ENCODE data around the gene SMARCC1.
"Not testable (repeated sequence)": the region's sequence is repeated elsewhere in the genome, so short reads cannot be mapped to it uniquely, and the experiment has no call there.

Gene SMARCC1

DNA sequence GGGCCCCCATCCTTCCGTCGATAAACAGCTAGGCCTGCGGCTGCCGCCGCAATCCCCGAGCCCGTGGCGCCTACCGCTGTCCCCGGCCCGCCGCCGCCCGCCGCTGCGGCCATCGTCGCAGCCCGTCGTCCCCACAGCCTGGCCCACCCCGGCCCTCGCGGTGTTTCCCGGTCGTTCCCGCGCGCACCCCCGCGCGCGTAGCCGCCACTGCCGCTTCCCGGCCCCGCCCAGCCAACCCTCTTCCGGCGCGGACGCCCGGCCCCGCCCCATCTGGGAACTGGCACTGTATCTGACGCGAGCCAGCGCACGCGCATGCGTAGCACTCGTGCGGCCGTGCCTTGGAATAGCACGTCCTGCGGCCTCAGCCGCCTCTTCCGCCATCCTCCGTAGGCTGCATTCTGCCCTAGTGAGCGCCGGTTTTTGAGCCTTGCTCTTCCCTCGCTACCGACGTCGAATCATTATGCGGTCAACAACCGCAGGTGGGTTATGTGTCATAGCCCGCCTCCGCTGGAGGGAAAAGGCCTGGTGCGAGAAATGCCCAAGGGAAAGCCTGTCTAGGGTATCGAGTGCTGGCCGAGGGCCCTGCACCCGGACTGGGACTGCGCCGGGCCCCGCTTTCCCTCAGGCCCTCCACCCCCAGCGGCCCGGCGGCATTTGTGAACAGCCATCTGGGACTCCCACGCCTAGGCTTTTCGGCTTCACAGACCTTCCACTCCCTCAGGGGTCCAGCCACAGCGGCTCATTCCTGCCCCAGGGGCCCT lies at the start of gene SMARCC1:
Gene SMARCC1 (minus strand): TSS at position 209 of the 761 bp plus-strand sequence. CDS start 96 bp downstream, at position 113.
- DNase-seq, result peak; percentile 98

- DNase-seq, result not testable (repeated sequence)
These were observed 47.8 kb upstream of the SMARCC1 start for GRCh38 chr3:47829482-47829881.

GRCh38 chr3:47825590-47825989 lies 43.9 kb upstream of the SMARCC1 start:
- DNase-seq, result no peak

DNA sequence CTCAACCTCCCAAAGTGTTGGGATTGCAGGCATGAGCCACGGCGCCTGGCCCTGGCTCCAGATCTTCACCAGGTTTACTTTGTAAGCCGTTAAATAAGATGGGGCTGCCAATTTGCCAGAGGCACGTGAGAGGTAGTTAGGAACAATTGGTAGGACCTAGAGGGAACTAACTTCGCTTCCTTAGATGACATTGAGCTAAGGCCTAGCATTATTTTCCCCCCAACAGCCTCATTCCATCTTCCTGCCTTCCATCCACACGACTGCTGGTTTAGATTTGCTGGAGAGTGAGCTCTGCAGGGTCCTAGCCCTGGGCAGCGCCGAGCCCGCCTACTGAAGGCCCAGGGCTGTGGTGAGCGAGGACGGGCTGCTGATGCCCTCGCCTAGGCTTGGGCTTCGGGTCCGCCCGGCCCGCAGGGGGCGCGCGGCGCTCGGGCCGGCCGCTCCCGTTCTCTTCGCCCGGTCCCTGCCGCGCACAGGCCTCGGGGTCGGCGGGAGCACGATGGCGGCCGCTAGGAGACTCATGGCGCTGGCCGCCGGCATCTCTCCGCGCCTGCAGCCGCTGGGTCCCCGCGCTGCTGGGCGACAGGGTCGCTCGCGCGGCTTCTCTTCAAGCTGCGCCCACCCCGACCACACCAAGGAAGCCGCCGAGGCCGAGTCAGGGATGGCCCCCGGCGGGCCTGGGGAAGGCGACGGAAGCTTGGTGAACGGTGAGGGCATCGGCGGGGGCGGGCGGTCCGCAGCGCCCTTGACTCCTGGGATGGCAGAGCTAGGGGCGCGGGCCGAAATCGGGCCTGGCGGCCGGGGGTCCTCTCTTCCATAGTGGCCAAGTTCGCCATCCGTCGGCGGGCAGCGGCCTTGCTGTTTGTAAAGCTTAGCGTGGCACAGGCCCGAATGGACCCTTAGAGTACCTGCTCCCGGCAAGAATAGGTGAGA lies 43.1 kb upstream of the SMARCC1 start:
- DNase-seq, result peak; percentile 88 to 94

- no peak for DNase-seq
These were observed 35.9 kb upstream of the SMARCC1 start for GRCh38 chr3:47817609-47818008.

- no peak for DNase-seq
These were observed 32.0 kb upstream of the SMARCC1 start for GRCh38 chr3:47813551-47814177.

- DNase-seq, result no peak
These were observed 22.9 kb upstream of the SMARCC1 start for GRCh38 chr3:47804577-47804976.

DNA sequence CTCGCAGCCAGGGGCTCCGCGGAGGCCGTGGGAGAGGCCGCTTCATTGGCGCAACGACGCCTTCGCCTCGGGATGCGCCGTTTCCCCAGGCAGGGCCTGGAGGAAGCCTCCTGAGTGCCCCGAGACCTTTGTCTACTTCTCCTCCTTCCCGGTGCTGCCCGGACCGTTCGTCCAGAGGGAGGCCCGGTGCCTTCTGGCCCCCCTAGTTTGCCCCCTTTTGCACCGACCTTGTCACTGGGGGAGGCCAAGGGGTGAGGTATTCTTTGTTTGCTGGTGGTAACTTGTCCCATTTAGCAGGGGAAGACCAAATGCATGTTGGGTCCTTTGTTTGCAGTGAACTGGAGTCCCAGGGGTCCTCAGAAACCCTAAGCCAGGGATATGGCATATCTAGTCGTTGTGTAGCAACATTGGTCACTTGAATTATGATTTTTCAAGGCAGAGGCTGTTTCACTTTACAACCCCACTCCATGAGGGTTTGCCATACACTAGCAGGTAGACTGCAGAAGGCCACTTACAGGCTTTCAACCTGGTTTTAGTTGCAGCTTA lies 21.9 kb upstream of the SMARCC1 start:
- DNase-seq, result peak in 1 of 2 experiments; percentile 10

- DNase-seq, result peak; percentile 89 to 91
These were observed 21.2 kb upstream of the SMARCC1 start, which contains the start of gene DHX30 for GRCh38 chr3:47802734-47803479. Gene DHX30, plus strand, starts transcription at chr3:47803138. Its CDS starts 7,546 bp downstream, at chr3:47810684.

- DNase-seq, result peak in 1 of 2 experiments; percentile 29
These were observed 18.0 kb upstream of the SMARCC1 start for GRCh38 chr3:47799733-47800132.

GRCh38 chr3:47794544-47794943 lies 12.9 kb upstream of the SMARCC1 start:
- no peak for DNase-seq

- DNase-seq, result no peak
These were observed 11.0 kb upstream of the SMARCC1 start for GRCh38 chr3:47792699-47793098.

DNA sequence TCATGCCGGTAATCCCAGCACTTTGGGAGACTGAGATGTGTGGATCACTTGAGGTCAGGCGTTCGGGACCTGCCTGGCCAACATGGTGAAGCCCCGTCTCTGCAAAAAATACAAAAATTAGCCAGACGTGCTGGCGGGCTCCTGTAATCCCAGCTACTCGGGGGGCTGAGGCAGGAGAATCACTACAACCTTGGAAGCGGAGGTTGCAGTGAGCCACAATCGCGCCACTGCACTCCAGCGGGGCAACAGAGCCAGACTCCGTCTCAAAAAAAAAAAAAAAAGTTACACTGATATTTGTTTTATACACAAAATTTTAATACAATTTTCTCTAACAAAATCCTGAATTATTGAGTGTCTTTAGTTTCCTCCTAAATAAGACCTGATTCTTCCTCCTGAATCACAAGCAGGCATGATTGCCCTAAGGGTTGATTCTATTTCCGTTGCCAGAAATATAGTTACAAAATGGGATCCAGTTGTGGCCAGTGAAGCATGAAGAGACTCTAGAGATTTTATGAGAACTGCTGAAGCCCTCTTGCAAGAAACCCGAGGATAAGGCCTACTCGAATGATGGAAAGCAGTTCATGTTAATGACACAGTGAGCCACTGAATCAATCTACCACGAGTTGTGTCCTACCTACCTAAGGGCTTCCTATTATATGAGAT lies 9.6 kb upstream of the SMARCC1 start:
- no peak for DNase-seq

GRCh38 chr3:47783673-47784072 lies 2.0 kb upstream of the SMARCC1 start:
- no peak for DNase-seq

- peak; percentile 7 to 10 for DNase-seq
These were observed 984 bp upstream of the SMARCC1 start for GRCh38 chr3:47782446-47783308.

DNA sequence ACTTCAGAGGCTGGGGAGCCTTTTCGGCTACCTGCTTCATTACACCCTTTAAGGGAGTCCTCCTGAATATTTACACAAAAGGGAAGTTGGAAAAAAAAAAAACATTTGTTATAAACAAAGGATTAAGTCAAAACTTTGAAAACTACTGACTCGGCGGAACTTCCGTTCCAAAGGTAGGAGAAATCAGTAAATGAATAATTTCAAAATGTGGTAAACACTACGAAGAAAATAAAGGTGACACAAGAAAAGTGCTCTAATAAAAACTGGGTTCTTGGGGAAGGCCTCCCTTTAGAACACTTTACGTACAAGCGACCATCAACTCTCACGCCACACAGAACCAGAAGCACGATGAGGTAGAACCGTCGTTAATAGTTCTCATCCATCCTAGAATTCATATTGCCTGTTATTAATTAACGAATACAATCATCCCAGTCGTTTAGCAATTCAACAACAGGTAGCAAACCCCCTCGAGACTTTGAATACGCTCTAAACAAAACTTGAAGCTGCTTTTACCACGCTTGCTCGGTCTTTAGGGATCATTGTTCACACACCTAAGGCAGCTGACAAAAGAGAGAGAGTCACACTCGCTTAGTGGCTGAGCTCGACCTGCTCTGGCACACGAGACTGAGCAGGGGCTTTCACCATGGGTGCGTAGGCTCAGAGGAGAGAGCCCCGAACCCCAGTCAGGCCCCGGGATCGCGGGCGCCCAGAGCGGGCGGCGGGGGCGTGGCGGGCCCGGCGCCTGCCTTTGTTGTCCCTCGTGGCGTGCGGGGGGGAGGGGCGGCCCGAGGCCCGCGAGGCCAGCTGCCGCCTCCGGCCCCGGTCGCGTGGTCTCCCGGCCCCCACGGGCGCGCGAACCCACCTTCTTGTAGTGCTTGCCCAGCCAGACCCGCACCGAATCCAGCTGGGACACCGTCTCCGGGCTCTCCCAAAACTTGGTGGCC lies 680 bp downstream of the SMARCC1 start:
- DNase-seq, result peak; percentile 48 to 76

GRCh38 chr3:47778746-47779145 lies 2.9 kb downstream of the SMARCC1 start:
- DNase-seq, result no peak

DNA sequence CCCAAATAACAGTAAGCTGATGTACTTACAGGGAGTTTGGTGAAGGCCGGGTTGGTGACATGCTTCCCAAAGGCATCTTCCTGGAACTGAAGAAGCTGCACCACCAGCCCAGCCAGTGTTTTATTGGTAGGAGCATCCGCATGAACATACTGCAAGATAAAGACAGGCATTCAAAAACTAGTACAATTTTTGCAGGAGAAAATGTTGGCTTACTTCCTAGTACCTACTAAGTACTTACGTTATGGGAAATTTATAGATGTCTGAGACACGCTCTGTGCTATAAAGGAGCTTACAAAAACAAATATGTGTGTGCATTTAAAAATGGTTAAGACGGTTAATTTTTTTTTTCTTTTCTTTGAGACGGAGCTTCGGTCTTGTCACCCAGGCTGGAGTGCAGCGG lies 8.9 kb downstream of the SMARCC1 start:
- DNase-seq, result no peak

- DNase-seq, result no peak
These were observed 9.6 kb downstream of the SMARCC1 start for GRCh38 chr3:47772047-47772446.

Measured in SHP77 (cell line).